ENCODE results near the gene FSTL4. TPM values are rescaled to one million over a fixed set of nuclear protein-coding genes. Genes with fewer than 3 reads are reported as not detected.

Gene FSTL4
- total and polyA plus RNA-seq, 2 donors (not counting 1 experiment from before 2014, with no cell fraction given) = 0.31 to 6.7 TPM

DNA sequence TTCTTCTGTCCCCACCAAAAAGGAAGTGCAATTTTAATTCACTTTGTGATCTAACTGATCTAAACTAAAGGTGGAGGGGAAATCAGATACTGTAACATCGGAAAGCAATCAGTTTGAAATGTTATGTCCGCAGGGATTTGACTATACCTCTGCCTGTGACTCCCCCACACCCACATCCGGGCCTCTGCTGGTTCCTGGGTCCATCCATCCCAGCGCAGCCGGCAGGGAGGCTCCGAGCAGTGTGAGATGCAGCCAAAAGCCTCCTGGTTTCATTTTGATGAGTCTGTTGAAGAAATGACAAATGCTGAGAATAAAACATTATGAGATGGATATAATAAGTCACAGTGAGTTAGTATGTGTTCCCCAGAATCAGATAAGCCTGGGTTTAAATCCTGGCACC lies 8.6 kb downstream of the FSTL4 start:
- no peak overlapping the region for H3K4me3 ChIP-seq (ENCODE audit: control extremely low read depth in 1 of 5, extremely low read depth in 1 of 5, insufficient read depth in 1 of 5, low read depth in 2 of 5, low read length in 4 of 5)
- H2AFZ ChIP-seq (ENCODE audit: insufficient read depth, low read depth, low read length, poor library complexity, severe bottlenecking) = no peak overlapping the region
- POLR2A ChIA-PET = no interaction called here
- H3K4me1 ChIP-seq (ENCODE audit: control insufficient read depth in 2 of 2, insufficient read depth in 2 of 2, low read length in 2 of 2) = no peaks in the 10 kb centered on the region
- H3K27me3 ChIP-seq (replicated peaks in 1 of 4; ENCODE audit: control extremely low read depth in 1 of 4, control insufficient read depth in 3 of 4, insufficient read depth in 4 of 4, low read length in 3 of 4) = peaks cover 0 to 7% (median 3%) of the 10 kb centered on the region in 4 experiments
- H3K9me3 ChIP-seq (ENCODE audit: control extremely low read depth in 1 of 3, control insufficient read depth in 2 of 3, insufficient read depth in 1 of 3, low read length in 2 of 3) = no peaks in the 10 kb centered on the region
- TF ChIP-seq, protein P1, sequence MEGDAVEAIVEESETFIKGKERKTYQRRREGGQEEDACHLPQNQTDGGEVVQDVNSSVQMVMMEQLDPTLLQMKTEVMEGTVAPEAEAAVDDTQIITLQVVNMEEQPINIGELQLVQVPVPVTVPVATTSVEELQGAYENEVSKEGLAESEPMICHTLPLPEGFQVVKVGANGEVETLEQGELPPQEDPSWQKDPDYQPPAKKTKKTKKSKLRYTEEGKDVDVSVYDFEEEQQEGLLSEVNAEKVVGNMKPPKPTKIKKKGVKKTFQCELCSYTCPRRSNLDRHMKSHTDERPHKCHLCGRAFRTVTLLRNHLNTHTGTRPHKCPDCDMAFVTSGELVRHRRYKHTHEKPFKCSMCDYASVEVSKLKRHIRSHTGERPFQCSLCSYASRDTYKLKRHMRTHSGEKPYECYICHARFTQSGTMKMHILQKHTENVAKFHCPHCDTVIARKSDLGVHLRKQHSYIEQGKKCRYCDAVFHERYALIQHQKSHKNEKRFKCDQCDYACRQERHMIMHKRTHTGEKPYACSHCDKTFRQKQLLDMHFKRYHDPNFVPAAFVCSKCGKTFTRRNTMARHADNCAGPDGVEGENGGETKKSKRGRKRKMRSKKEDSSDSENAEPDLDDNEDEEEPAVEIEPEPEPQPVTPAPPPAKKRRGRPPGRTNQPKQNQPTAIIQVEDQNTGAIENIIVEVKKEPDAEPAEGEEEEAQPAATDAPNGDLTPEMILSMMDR (IDR thresholded peaks at IDR 0.05) = no peak
- TF ChIP-seq EZH2 (IDR thresholded peaks at IDR 0.05; ENCODE audit: borderline replicate concordance, insufficient read depth, low read depth, low read length, poor library complexity, severe bottlenecking) = no peak
- no peak overlapping the region for H3K9ac ChIP-seq (ENCODE audit: low read length)
- Mint-ChIP-seq H3K27me3 (peaks cover 30% of the 10 kb centered on the region), H3K4me1 (no peaks in the 10 kb centered on the region), H3K27ac (no peak overlapping the region), H3K4me3 (no peak overlapping the region), H3K9me3 (ENCODE audit: insufficient read depth) (no peaks in the 10 kb centered on the region)
- intact Hi-C loops (cut with micrococcal nuclease) = no loop called here
- H3K79me2 ChIP-seq (ENCODE audit: control insufficient read depth, insufficient read depth, low read length) = no peaks in the 10 kb centered on the region
- ATAC-seq (ENCODE audit: low read depth) (no peak), DNase-seq (no peak)
- H3K4me2 ChIP-seq (replicated peaks; ENCODE audit: low read depth, low read length, poor library complexity, severe bottlenecking) = no peak overlapping the region
- H3K36me3 ChIP-seq (replicated peaks in 1 of 2; ENCODE audit: control extremely low read depth in 1 of 2, control insufficient read depth in 1 of 2, extremely low read depth in 1 of 2, insufficient read depth in 2 of 2, low read length in 1 of 2) = no peaks in the 10 kb centered on the region
- H4K20me1 ChIP-seq (ENCODE audit: control insufficient read depth, insufficient read depth, low read length, poor library complexity, severe bottlenecking) = no peaks in the 10 kb centered on the region
- CTCF ChIA-PET = no interaction called here
- H3K27ac ChIP-seq (ENCODE audit: low read length in 2 of 2) = no peak overlapping the region
- 95% methylated on average over 4 of the region's 6 CpGs for WGBS (ENCODE audit: insufficient coverage)

GRCh38 chr5:133602835-133603380 lies 9.4 kb downstream of the FSTL4 start:
- Mint-ChIP-seq H3K4me1 (no peaks in the 10 kb centered on the region), H3K4me3 (no peak overlapping the region), H3K27ac (no peak overlapping the region), H3K27me3 (peaks cover 28% of the 10 kb centered on the region), H3K9me3 (ENCODE audit: insufficient read depth) (no peaks in the 10 kb centered on the region)
- Histone ChIP-seq H3K27me3 (replicated peaks in 1 of 4; ENCODE audit: control extremely low read depth in 1 of 4, control insufficient read depth in 3 of 4, insufficient read depth in 4 of 4, low read length in 3 of 4) (peaks cover 0 to 10% (median 2%) of the 10 kb centered on the region in 4 experiments), H3K4me1 (ENCODE audit: control insufficient read depth in 2 of 2, insufficient read depth in 2 of 2, low read length in 2 of 2) (no peaks in the 10 kb centered on the region), H3K4me3 (ENCODE audit: control extremely low read depth in 1 of 5, extremely low read depth in 1 of 5, insufficient read depth in 1 of 5, low read depth in 2 of 5, low read length in 4 of 5) (no peak overlapping the region), H3K27ac (ENCODE audit: low read length in 2 of 2) (no peak overlapping the region), H2AFZ (ENCODE audit: insufficient read depth, low read depth, low read length, poor library complexity, severe bottlenecking) (no peak overlapping the region), H3K79me2 (ENCODE audit: control insufficient read depth, insufficient read depth, low read length) (no peaks in the 10 kb centered on the region), H3K9me3 (ENCODE audit: control extremely low read depth in 1 of 3, control insufficient read depth in 2 of 3, insufficient read depth in 1 of 3, low read length in 2 of 3) (no peaks in the 10 kb centered on the region), H3K4me2 (replicated peaks; ENCODE audit: low read depth, low read length, poor library complexity, severe bottlenecking) (no peak overlapping the region), H3K36me3 (replicated peaks in 1 of 2; ENCODE audit: control extremely low read depth in 1 of 2, control insufficient read depth in 1 of 2, extremely low read depth in 1 of 2, insufficient read depth in 2 of 2, low read length in 1 of 2) (no peaks in the 10 kb centered on the region), H4K20me1 (ENCODE audit: control insufficient read depth, insufficient read depth, low read length, poor library complexity, severe bottlenecking) (no peaks in the 10 kb centered on the region), H3K9ac (ENCODE audit: low read length) (no peak overlapping the region)
- no peak for DNase-seq
- CTCF ChIA-PET = no interaction called here
- POLR2A ChIA-PET = no interaction called here
- no CpG with 5 or more reads among the region's 2 CpGs for WGBS (ENCODE audit: insufficient coverage)
- TF ChIP-seq, protein P1 (IDR thresholded peaks at IDR 0.05) = no peak
- no peak for TF ChIP-seq EZH2 (IDR thresholded peaks at IDR 0.05; ENCODE audit: borderline replicate concordance, insufficient read depth, low read depth, low read length, poor library complexity, severe bottlenecking)
- ATAC-seq (ENCODE audit: low read depth) = no peak
- intact Hi-C loops (cut with micrococcal nuclease) = no loop called here

All from B cell (primary cell).